DMS153 treated with DMSO at 0.1 percent for 48 hours (cell line): ENCODE results near the gene CDK5R2.
A peak's percentile ranks its signal among the peaks of the same experiment; 100 is the strongest.

ENCODE experiments used
- DNase-seq: peaks from one replicate; lab custom pipeline; 2025; ENCODE audit not compliant: unreplicated experiment; lab: John Stamatoyannopoulos, UW

The CDK5R2 gene

DNA sequence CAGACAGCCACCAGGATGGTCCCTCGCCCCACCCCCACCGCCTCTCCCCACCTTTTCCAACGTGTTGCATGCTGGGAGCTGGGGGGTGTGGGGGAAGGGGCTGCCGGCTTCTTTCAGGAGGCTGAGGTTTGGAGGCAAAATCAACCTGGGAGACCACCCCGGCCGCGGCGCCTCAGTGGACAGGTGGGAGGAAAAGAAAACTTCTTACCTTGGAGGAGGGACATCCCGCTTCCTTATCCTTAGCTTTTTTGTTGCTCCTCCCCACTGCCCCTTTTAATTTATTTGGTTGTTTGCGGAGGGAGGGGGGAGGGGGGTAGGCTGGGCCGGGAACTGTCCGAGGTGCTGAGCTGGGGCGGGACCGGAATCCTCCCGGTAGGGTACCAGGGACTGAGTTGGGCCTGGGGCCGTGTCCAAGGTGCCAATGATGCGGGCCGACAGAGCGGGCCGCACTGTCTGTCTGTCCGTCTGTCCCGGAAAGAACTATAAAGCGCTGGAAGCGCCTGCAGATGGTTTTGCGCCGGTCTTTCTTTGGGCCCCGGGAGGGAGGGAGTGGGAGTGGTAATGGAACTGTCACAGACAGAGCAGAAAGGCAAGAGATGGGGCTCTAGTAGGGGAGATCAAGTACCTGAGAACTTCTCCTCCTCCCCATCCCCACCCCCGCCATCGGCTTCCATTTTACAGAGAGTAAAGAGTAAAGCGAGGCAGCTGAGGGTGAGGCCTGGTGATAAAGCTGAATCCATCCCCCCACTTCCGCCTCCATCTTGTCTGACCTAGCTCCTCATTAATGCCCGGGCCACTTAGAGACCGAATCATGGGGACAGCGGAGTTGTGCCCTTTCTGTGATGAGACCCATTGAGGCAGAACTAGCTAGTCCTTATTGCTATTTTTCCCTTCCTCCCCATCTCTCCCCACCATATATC is 2.4 kb downstream of the CDK5R2 start:
- DNase-seq = peak; percentile 27

DNA sequence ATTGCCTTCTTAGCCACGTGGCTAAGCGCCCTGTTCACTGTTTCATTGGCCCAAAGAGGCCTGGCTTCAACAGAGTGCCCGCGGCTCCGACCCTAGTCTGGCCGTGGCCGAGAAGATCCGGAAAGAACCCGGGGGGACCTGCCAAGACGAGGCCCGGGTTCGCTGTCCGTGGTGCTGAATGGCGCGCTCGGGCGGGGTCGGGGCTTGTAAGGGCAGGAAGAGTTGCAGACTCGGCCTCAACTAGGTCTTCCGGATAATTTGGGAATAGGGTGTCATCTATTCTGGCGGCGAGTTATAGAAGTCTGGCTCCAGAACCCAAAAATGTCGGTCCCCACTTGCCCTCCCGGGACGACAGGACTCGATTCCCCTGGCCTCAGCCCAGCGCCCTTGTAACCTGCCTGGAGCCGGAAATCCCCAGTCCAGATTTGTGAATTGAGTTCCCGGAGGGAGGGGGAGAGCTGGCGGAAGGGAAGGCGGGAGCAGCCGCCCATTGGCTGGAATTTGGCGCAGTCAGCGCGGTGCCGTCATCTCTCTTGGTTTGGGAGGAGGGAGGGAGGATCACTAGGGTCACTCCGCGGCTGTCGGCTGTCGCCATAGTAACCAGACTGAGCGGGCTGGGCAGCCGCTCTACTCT is 3.5 kb downstream of the CDK5R2 start:
- peak; percentile 96 for DNase-seq

DNA sequence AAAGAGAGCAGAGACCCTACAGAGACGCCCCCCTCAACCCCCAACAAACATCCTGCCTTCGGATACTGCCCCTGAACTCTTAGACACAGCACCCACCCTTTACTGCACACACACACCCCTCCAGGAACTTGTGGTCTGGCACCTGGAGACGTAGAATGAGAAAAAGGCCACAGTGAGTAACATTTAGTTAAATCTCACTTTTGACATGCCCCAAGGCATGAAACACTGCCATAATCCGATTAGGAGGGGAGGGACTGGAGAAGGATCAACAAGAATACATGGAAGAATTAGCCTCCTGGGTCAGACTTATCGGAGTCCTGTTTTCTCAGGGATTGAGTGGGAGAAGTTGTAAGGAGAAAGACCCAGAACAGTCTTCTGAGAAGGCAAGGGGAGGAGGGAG is 4.1 kb downstream of the CDK5R2 start:
- no peak for DNase-seq

DNA sequence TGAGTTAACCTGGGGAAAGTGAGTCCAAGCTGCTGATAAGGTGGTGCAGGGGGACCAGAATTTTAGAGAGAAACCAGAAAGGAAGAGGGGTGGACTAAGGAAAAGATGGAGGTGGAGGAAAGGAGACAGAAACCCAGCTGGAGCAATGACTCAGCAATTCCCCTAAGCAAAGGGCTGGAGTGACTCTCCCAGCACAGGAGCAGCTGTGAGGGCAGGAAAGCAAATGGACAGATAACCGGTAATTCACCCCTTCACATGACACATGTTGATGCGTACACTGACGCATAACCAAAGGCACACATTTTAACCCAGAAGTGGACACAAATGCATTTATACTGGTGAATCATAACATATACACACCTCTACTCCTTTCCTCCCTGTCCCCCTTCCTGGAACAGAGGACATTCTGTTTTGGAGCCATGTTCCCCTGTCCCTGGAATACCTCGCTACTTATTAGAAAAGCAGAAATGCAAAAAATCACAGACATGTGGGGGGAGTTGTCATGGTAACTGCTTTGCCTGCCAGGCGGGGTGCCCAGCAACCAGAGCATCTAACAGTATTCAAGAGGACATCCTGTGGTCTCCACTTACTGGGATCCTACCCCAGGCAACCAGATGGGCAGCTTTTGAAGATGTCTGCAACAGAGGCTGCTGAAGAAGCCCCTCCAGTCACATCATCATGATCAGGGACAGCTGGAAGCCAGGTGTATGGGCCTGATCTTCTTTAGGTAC is 4.7 kb downstream of the CDK5R2 start:
- peak; percentile 41 for DNase-seq

DNA sequence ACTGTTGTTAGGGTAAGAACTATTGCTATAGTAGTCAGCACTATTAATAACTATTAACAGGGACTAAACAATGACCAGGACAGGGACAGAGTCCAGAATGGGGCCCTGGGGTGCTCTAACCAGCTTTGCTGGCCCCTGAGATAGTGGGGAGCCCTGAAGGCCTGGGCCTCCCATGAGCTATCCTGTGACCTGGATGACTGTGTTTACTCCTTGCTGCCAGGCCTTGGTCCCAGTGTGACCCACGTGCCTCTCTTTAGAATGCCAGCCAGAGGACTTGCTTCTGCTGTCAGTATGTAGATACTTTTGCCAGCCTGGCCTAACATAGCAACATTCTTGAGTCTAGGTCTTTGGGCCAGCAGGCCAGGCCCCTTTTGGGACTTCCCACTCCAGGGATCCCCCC is 11.4 kb downstream of the CDK5R2 start:
- DNase-seq = no peak

DNA sequence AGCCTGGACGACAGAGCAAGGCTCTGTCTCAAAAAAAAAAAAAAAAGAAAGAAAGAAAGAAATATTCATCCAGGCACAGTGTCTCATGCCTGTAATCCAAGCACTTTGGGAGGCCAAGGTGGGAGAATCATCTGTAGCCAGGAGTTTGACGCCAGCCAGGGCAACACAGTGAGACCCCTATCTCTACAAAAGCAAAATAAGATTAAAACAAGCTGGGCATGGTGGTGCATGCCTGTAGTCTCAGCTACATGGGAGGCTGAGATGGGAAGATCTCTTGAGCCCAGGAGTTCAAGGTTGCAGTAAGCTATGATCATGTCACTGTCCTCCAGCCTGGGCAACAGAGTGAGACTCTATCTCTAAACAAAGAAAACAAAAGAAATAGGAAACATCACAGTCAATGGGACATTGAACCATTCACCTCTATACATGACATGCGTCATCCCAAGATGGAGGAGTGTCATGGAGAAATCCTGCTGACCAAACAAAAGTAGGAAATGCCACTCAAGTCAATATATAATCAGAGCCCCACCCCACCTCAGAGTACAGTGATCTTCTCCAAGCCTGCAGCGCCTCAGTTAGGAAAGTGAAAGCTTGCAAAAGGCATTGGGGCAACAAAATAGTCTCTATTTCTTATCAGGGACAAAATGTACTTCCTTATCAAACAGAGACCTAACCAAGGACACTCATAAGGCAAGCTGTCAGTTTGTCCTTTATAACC is 15.8 kb downstream of the CDK5R2 start:
- no peak for DNase-seq

DNA sequence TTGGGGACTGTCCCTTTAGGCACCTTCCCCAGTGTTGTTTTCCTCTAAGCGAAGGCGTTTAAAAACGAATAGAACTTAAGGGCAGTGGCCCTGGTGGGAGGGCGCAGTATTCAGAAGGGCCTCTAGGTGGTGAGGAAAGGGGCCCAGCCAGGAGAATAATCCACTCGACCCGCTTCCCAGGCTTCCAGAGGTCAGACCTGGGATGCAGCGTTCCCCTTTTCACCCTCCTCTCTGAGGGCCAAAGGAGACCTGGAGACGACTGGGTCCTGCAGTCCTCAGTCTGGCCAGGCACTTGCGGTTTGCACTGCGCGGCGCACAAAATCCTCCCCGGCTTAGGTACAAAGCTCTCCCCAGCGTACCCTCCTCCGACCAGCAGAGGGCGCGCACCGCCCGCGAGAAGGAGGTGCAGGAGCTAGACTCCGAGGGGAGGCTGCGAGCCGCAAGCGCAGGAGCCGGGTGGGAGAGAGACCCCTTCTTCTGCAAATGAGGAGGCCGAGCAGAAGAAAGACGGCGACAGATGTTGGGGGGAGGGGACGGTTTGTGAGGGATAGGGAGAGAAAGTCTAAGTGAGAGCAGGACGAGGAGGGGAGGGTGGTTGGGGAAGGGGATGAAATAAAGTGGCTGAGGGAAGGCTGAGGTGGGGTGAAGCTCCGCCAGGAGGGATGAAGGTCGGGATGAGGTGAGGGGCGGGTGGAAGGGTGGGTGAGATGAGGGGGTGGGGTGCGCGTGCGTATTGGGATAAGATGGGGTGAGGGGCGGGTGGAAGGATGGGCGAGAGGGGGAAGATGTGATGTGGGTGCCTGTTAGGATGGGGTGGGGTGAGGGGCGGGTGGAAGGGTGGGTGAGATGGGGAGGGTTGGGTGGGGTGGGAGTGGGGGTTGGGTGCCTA is 20.6 kb downstream of the CDK5R2 start:
- DNase-seq = peak; percentile 88

DNA sequence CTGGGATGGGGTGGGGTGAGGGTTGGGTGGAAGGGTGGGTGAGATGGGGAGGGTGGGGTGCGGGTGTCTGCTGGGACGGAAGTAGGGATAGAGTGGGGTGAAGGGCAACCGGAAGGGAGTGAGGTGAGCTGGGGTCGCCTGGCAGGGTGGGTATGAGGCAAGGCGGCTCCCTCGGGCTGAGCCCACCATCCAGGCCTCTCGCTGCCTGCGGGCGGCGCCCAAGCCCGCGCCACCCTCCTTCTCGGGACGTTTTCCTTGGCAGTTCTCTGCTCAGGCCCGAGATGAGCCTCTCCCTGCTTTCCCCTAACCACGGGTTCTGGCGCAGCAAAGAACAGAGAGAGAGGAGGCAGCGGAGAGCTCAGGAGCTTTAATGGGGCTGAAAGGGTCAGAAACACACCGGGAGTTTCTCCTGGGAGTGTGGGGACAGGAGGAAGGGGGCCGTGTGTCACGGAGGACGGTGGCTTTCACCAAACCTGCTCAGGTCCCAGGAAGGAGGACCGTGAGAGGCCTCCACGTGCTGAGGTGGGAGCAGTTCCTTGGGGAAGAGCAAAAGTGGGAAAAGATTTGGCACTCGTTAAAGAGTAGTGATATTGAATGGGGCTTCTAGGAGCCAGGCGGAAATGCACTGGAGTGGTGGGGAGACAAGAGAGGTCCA is 21.4 kb downstream of the CDK5R2 start:
- peak; percentile 43 for DNase-seq

DNA sequence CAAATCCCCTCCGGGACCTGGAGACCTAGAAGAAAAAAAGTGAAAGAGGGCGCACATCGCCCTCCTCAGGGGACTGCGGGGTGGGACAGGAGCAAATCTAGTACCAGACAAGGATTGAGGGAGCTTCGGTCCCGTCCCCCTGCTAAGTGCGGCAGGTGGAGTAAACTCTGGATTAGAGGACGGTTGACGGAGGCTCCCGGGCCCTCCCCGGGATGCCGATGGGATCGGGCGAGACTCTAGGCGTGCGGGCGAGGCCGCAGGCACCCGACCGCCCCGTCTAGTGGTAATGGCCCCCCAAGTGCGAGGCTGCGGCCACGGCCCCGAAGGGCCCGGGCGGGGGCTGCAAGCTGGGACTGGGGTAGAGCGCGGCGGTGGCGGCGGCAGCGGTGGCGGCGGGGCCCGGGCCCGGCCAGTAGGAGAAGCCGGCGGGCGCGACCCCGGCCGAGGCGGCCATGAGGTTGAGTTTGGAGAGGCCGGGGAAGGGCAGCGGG is 22.0 kb downstream of the CDK5R2 start:
- DNase-seq = no peak

DNA sequence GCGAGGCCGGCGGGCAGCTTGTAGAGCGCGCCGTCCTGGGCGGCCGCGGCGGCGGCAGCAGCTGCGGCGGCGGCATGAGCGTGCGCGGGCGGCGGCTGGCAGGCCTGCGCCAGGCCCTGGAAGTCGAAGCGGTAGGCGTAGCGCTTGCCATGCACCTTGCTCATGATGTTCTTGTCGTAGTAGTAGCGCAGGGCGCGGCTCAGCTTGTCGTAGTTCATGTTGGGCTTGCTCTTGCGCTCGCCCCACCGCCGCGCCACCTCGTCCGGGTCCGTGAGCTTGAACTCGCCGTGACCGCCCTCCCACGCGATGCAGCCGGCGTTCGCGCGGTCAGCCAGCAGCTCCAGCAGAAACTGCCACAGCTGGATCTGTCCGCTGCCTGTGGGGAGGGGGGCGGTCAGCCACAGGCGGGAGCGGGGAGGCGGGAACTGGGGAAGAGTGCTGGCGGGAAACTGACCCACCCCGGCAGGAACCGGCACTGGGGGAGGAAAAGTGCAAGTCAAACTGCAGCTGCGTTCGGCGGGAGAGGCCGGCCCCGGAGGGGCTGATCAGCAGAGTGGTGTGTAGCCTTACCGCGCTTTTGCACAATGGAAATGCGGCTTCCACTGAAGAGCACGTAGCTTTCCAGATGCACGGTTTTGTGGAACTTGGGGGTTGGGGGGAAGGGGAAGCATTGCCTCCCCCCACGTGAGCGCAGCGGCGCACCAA is 22.6 kb downstream of the CDK5R2 start:
- DNase-seq = peak; percentile 14

DNA sequence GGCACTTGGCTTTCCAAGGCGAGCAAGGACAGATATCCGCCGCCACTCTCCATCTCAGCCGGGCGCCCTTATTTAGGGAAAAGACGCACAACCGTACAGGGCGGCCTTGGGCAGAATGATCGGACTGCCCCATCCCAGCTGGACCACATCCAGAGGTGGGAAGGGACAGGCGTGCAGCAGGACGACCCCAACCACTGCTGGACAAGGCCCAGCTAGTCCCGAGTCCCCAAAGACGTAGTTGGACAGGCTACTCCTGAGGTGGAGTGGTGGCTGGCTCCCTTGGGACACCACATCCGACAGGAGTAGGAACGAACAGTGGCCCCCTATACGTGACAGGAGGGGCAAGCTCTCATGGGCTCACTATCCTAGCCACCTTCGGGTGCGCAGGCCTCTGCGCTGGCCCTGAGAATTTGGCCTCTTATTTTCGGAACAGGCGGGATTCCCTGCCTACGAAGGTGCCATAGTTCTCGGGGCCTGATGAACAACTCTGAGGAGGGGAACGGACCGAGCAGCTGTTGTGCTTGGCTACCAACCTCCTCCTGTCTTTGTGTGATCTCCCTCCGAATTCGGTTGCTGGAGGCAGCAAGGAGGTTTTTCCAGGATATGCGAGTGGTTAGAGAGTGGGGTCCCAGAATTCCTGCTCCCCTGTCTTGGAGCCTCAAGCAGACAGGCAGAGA is 23.3 kb downstream of the CDK5R2 start:
- no peak for DNase-seq

DNA sequence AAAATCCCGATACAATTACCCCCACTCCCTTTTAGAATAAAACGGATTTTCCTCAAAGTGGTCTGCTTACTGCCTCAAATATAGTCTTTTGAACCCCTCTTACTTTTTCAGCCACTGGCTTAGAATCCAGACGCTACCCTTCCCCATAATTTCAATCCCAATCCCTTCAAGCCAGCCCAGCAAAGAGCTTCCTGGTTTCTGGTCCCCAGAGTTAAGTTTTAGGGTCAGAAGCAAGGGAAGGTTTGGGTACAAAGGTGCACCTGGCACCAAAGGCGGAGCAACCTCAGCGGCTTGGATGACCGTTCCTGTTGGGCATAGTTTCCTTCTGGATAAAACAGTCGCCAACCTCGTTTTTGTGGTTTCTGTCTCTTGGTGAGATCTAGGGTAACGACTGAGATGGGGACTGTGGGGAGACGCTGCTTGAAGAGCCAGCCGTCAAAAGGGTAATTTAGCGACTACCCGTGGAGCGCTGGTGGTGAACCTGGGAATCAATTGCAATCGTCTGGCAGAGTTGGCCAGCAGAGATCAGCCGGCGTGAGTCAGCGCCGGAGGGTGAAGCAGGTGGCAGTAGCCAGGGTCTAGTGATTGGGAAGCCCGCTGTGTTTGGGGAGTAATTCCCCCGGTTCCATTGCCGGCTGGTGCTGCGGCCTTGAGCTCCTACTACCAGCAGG is 23.9 kb downstream of the CDK5R2 start:
- DNase-seq = no peak

DNA sequence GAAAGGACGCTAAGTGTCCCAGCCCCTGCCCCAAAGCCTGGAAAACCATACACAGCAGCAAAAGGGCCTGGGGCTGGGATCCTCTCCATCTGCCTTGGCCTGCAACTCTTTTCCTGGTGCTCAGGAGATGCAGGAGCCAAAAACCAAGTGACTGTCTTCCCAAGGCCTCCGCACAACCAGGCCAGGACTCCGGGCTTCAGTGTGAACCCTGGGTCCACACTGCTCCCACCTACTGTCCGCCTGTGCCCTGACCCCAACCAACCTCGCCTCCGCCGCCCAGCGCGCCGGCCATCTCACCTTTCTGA is 24.4 kb downstream of the CDK5R2 start:
- no peak for DNase-seq

DNA sequence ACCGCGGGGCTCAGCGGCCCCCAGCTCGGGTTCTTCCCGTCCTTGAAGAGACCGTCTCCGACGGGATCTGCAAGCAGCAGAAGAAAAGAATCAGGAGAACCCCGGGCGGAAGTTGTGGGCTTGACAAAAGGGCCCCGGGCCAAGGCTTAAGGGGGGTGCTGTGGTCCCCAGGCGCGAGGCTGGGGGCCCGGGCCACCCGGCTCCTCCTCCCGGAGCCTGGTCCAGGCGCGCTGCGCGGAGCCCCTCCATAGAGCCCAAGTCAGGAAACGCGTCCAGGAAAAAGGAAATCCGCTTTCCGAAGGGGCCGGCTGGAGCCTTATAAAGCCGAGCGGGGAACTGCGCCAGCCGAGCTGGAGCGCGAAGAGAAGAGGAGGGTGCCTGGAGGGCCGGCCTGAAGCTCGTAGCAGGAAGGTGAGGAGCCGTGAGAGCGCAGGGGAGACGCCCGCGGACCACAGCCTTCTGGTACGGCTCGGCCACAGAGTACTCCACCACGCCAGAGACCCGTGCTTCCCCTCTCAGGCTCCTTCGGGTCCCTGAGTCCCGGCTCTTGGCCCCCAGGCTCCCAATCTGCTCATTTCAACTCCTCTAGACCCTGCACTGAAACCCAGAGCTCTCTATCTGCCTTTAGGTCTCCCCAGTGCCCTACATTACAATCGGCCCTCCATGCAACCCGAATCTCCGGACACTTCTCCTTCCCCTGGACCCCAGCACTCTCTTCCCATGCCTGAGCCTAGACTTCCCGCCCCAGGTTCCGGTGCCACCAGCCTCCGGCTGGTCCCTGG is 25.0 kb downstream of the CDK5R2 start:
- DNase-seq = peak; percentile 30

DNA sequence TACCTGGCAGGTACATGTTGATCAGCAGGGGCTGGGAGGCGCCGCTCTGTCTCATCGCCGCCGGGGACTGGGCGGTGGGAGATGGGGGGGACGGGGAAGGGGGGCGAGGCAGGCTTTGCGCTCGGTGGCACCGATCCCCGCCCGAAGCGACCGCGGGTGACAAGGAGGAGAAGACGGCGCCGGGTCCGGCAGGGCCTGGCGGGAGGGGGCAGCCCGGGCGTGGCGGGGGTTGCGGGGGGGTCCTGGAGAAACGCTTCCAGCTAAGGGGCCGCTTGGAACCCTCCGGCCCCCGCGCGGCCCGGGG is 25.5 kb downstream of the CDK5R2 start, which contains the start of gene FEV:
TSS of gene FEV (minus strand) at position 164 of the 304 bp plus-strand sequence. CDS start at position 55, 109 bp downstream.
- DNase-seq = no peak

DNA sequence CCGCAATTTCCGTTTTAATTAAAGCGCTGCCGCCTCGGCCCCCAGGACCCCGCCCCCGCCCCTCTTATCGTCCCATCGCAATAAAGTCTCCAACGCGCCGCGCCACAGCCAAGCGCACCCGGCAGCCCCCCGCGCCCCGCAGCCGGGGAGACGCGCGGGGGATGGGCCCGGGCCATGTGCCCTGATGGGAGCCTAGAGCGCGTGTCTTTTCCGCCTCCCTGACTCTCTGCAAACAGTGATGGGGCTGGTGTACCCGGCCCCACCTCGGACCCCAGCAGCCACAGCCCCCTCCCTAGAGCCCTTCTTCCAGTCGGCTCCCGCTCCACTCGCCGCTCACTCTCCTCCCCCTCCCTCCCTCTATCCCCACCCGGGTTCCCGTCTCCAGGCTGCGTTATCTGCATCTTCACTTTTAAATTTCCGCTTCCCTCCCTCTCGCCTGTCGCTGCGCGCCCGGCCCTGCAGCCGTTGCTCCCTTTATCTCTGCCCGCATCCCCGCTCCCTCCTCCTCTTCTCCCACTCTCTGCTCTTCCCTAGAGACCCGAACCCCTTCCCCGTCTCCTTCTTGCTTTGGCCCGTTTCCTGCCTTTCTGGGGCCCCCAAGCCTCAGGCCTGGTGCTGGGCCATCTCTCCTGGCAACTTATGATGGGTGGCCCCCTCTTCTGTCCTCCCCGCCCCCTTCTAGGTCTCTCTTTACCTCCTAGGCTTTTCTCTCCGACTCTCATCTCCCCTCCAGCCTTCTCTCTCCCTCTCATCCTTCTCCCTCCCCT is 26.0 kb downstream of the CDK5R2 start:
- no peak for DNase-seq
